OCI-LY3 (cell line): ENCODE data around the gene TUBA4A.

Experiments used
- EZH2phosphoT487 ChIP-seq: fragments of 200-600 bp; shearing (Covaris generic); IDR thresholded peaks from 2 replicates; pipeline ENCODE4 v1.6.1; 2018; ENCODE audit warnings: antibody characterized with exemption, mixed run types, low read depth
- TF ChIP-seq, protein P1 (sequence below): fragments of 200-600, 300-600 bp; sonication (generic); IDR thresholded peaks from 2 replicates; pipeline ENCODE4 v1.5.1; 2014; ENCODE audit warnings: antibody characterized with exemption, low read length, low read depth

DNA sequence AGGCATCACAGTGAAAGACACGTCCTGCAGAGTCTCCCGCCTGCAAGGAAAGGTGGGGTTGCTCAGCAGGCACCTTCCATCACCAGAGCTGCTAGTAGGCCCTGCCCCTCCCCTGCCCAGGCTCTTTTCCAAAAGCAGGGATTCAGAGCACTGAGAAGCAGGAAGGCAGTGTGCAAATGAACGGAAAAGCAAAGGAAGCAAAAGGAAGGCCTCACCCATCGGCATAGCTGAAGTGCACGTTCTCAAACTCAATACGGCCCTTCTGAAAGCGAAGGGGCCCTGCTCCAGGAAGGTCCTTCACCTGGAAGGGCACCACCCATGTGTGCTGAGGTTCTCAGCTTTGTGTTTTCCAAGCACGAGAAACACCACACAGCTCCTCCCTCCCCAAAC lies 40.7 kb downstream of the TUBA4A start:
- TF ChIP-seq, protein P1, sequence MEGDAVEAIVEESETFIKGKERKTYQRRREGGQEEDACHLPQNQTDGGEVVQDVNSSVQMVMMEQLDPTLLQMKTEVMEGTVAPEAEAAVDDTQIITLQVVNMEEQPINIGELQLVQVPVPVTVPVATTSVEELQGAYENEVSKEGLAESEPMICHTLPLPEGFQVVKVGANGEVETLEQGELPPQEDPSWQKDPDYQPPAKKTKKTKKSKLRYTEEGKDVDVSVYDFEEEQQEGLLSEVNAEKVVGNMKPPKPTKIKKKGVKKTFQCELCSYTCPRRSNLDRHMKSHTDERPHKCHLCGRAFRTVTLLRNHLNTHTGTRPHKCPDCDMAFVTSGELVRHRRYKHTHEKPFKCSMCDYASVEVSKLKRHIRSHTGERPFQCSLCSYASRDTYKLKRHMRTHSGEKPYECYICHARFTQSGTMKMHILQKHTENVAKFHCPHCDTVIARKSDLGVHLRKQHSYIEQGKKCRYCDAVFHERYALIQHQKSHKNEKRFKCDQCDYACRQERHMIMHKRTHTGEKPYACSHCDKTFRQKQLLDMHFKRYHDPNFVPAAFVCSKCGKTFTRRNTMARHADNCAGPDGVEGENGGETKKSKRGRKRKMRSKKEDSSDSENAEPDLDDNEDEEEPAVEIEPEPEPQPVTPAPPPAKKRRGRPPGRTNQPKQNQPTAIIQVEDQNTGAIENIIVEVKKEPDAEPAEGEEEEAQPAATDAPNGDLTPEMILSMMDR, result no peak
- TF ChIP-seq EZH2phosphoT487, result no peak
